HG03575 (cell line): ENCODE results near the gene OVOL1.
"Not testable (repeated sequence)": the region's sequence is repeated elsewhere in the genome, so short reads cannot be mapped to it uniquely, and the experiment has no call there.

Source experiments
- ATAC-seq: cut with Tn5 transposase; IDR thresholded peaks from one replicate; pipeline ENCODE4 v1.9.1; 2021; ENCODE audit not compliant: unreplicated experiment, insufficient number of reproducible peaks, low FRiP score; ENCODE audit errors: extremely low read depth

The OVOL1 gene

GRCh38 chr11:65786786-65787636 is at the start of gene OVOL1:
OVOL1 (plus strand) TSS chr11:65787063; CDS start chr11:65787374, 311 bp downstream.
- ATAC-seq = no peak

- ATAC-seq = no peak
Observed at GRCh38 chr11:65739022-65739421, 47.8 kb upstream of the OVOL1 start.

GRCh38 chr11:65741185-65741584 is 45.7 kb upstream of the OVOL1 start:
- no peak for ATAC-seq

GRCh38 chr11:65742353-65742752 is 44.5 kb upstream of the OVOL1 start:
- ATAC-seq = no peak

- ATAC-seq = no peak
Observed at GRCh38 chr11:65743681-65744025, 43.2 kb upstream of the OVOL1 start.

GRCh38 chr11:65744026-65744698 is 42.7 kb upstream of the OVOL1 start:
- ATAC-seq = no peak

GRCh38 chr11:65744699-65745042 is 42.2 kb upstream of the OVOL1 start:
- ATAC-seq = no peak

- ATAC-seq = no peak
Observed at GRCh38 chr11:65745049-65745448, 41.8 kb upstream of the OVOL1 start.

GRCh38 chr11:65762169-65762568 is 24.7 kb upstream of the OVOL1 start:
- ATAC-seq = not testable (repeated sequence)

- not testable (repeated sequence) for ATAC-seq
Observed at GRCh38 chr11:65762816-65763215, 24.0 kb upstream of the OVOL1 start.

GRCh38 chr11:65764434-65764833 is 22.4 kb upstream of the OVOL1 start:
- no peak for ATAC-seq

GRCh38 chr11:65766535-65766934 is 20.3 kb upstream of the OVOL1 start:
- ATAC-seq = no peak

- no peak for ATAC-seq
Observed at GRCh38 chr11:65767406-65767805, 19.5 kb upstream of the OVOL1 start.

- not testable (repeated sequence) for ATAC-seq
Observed at GRCh38 chr11:65767806-65768205, 19.1 kb upstream of the OVOL1 start.

- no peak for ATAC-seq
Observed at GRCh38 chr11:65770951-65771567, 15.8 kb upstream of the OVOL1 start.

GRCh38 chr11:65771589-65772112 is 15.2 kb upstream of the OVOL1 start:
- no peak for ATAC-seq

GRCh38 chr11:65773784-65774411 is 13.0 kb upstream of the OVOL1 start:
- ATAC-seq = no peak

- ATAC-seq = no peak
Observed at GRCh38 chr11:65774525-65775306, 12.1 kb upstream of the OVOL1 start.

- no peak for ATAC-seq
Observed at GRCh38 chr11:65776196-65776595, 10.7 kb upstream of the OVOL1 start.
